Measurements from ENCODE around the gene LRRN2.

LRRN2 gene

GRCh38 chr1:204592246-204592948, 93.1 kb downstream of the LRRN2 start:
- DNase-seq (ENCODE audit: extremely low spot score): no peak
- CTCF ChIA-PET: no interaction called here
- POLR2A ChIA-PET: no interaction called here
- TF ChIP-seq ELF4 (IDR thresholded peaks at IDR 0.05) (no peak), TARDBP (IDR thresholded peaks at IDR 0.05) (no peak), FOXK2 (IDR thresholded peaks at IDR 0.05) (no peak), SUZ12 (IDR thresholded peaks at IDR 0.05) (no peak), LEF1 (IDR thresholded peaks at IDR 0.05; ENCODE audit: borderline replicate concordance) (no peak), FOXA1 (IDR thresholded peaks at IDR 0.05) (no peak), HDGF (IDR thresholded peaks at IDR 0.05; ENCODE audit: borderline replicate concordance) (no peak), ZNF384 (IDR thresholded peaks at IDR 0.05) (no peak), CTBP1 (IDR thresholded peaks at IDR 0.05; ENCODE audit: borderline replicate concordance) (no peak), BHLHE40 (IDR thresholded peaks at IDR 0.05; ENCODE audit: borderline replicate concordance) (no peak)

GRCh38 chr1:204591473-204592090, 94.0 kb downstream of the LRRN2 start:
- no peak for TF ChIP-seq CTBP1 (IDR thresholded peaks at IDR 0.05; ENCODE audit: borderline replicate concordance)
- TF ChIP-seq ARNT (IDR thresholded peaks at IDR 0.05): no peak
- TF ChIP-seq ELF4 (IDR thresholded peaks at IDR 0.05): no peak
- TF ChIP-seq LEF1 (IDR thresholded peaks at IDR 0.05; ENCODE audit: borderline replicate concordance): no peak
- no peak for TF ChIP-seq SP1 (IDR thresholded peaks at IDR 0.05)
- TF ChIP-seq FOXK2 (IDR thresholded peaks at IDR 0.05): no peak
- no peak for TF ChIP-seq BHLHE40 (IDR thresholded peaks at IDR 0.05; ENCODE audit: borderline replicate concordance)
- TF ChIP-seq HDGF (IDR thresholded peaks at IDR 0.05; ENCODE audit: borderline replicate concordance): no peak
- no peak for TF ChIP-seq TARDBP (IDR thresholded peaks at IDR 0.05)
- TF ChIP-seq NFRKB (IDR thresholded peaks at IDR 0.05): no peak
- no peak for TF ChIP-seq PKNOX1 (IDR thresholded peaks at IDR 0.05)
- no peak for TF ChIP-seq SUZ12 (IDR thresholded peaks at IDR 0.05)
- TF ChIP-seq ZNF384 (IDR thresholded peaks at IDR 0.05): no peak
- no peak for TF ChIP-seq FOXA1 (IDR thresholded peaks at IDR 0.05)
- no peak for TF ChIP-seq FOXM1 (IDR thresholded peaks at IDR 0.05; ENCODE audit: borderline replicate concordance)
- TF ChIP-seq L3MBTL2 (conservative IDR thresholded peaks at IDR 0.05): no peak
- no peak for DNase-seq (ENCODE audit: extremely low spot score)
- ChIA-PET POLR2A (no interaction called here), CTCF (no interaction called here)

- ChIA-PET CTCF (no interaction called here), POLR2A (no interaction called here)
- DNase-seq (ENCODE audit: extremely low spot score): no peak
- TF ChIP-seq SP1 (IDR thresholded peaks at IDR 0.05) (no peak), CTBP1 (IDR thresholded peaks at IDR 0.05; ENCODE audit: borderline replicate concordance) (no peak), BHLHE40 (IDR thresholded peaks at IDR 0.05; ENCODE audit: borderline replicate concordance) (no peak)
These were observed 96.0 kb downstream of the LRRN2 start for GRCh38 chr1:204589409-204590038.

- CTCF ChIA-PET: no interaction called here
- DNase-seq (ENCODE audit: extremely low spot score): no peak
- no peak for TF ChIP-seq BHLHE40 (IDR thresholded peaks at IDR 0.05; ENCODE audit: borderline replicate concordance)
- TF ChIP-seq ELF4 (IDR thresholded peaks at IDR 0.05): no peak
- TF ChIP-seq SP1 (IDR thresholded peaks at IDR 0.05): no peak
- TF ChIP-seq NFRKB (IDR thresholded peaks at IDR 0.05): no peak
- POLR2A ChIA-PET: no interaction called here
These were observed 96.7 kb downstream of the LRRN2 start for GRCh38 chr1:204588826-204589225.

DNA sequence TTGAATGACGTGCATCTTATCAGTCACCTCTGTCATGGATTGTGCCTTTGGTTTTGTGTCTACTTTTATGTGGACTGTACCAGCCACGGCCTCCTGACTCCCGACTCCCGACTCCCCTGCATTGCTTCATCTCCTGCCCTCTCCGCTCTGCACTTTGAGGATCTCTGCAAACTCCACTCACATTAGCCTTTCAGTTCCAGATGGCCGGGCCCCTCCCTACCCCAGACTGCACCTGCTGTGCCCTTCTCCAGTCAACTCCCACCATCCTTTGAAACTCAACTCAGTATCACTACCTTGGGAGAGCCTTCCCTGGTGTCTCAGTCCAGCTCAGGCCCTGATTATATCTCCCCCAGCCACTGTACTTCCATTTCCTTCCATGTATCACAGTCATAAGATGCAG, 97.9 kb downstream of the LRRN2 start:
- ChIA-PET POLR2A (no interaction called here), CTCF (no interaction called here)
- TF ChIP-seq TARDBP (IDR thresholded peaks at IDR 0.05) (no peak), SUZ12 (IDR thresholded peaks at IDR 0.05) (no peak), ARNT (IDR thresholded peaks at IDR 0.05) (no peak), PKNOX1 (IDR thresholded peaks at IDR 0.05) (no peak), BHLHE40 (IDR thresholded peaks at IDR 0.05; ENCODE audit: borderline replicate concordance) (no peak), SP1 (IDR thresholded peaks at IDR 0.05) (no peak), FOXK2 (IDR thresholded peaks at IDR 0.05) (no peak), CTBP1 (IDR thresholded peaks at IDR 0.05; ENCODE audit: borderline replicate concordance) (no peak), NFRKB (IDR thresholded peaks at IDR 0.05) (no peak), LEF1 (IDR thresholded peaks at IDR 0.05; ENCODE audit: borderline replicate concordance) (no peak), FOXM1 (IDR thresholded peaks at IDR 0.05; ENCODE audit: borderline replicate concordance) (no peak), FOXA1 (IDR thresholded peaks at IDR 0.05) (no peak), ZNF384 (IDR thresholded peaks at IDR 0.05) (no peak)
- no peak for DNase-seq (ENCODE audit: extremely low spot score)

GRCh38 chr1:204584699-204585372, 100.7 kb downstream of the LRRN2 start:
- CTCF ChIA-PET: interaction anchor here (0.6 kb wide), 1 partner anchor 223 kb away, joined by 6 read pairs; no protein-coding TSS in a partner anchor
- POLR2A ChIA-PET: no interaction called here

More at GRCh38 chr1:204584699-204585372, 100.7 kb downstream of the LRRN2 start:
- TF ChIP-seq LEF1 (IDR thresholded peaks at IDR 0.05; ENCODE audit: borderline replicate concordance) (no peak), ZNF384 (IDR thresholded peaks at IDR 0.05) (no peak), FOXM1 (IDR thresholded peaks at IDR 0.05; ENCODE audit: borderline replicate concordance) (no peak), SP1 (IDR thresholded peaks at IDR 0.05) (no peak)
- no peak for DNase-seq (ENCODE audit: extremely low spot score)
